Esophagus mucosa (tissue), 1 donor: ENCODE data around the gene SESN3. TPM values are rescaled to one million over a fixed set of nuclear protein-coding genes. Genes with fewer than 3 reads are reported as not detected.
"Not testable (repeated sequence)": the region's sequence is repeated elsewhere in the genome, so short reads cannot be mapped to it uniquely, and the experiment has no call there.

Source experiments
- ATAC-seq: fragments of 200-7000 bp; cut with Tn5 transposase; one replicate; pipeline ENCODE4 v1.9.1; 2020
- total RNA-seq: library from RNA; stranded (reverse); gene quantifications from one replicate; pipeline ENCODE4 v1.2.4, GENCODE V29; 2023
- donor health status: DM: yes; HTN: yes; CAD: no.

SESN3 gene
- total RNA-seq, 1 donor from 2014 or later = 30.5 TPM

DNA sequence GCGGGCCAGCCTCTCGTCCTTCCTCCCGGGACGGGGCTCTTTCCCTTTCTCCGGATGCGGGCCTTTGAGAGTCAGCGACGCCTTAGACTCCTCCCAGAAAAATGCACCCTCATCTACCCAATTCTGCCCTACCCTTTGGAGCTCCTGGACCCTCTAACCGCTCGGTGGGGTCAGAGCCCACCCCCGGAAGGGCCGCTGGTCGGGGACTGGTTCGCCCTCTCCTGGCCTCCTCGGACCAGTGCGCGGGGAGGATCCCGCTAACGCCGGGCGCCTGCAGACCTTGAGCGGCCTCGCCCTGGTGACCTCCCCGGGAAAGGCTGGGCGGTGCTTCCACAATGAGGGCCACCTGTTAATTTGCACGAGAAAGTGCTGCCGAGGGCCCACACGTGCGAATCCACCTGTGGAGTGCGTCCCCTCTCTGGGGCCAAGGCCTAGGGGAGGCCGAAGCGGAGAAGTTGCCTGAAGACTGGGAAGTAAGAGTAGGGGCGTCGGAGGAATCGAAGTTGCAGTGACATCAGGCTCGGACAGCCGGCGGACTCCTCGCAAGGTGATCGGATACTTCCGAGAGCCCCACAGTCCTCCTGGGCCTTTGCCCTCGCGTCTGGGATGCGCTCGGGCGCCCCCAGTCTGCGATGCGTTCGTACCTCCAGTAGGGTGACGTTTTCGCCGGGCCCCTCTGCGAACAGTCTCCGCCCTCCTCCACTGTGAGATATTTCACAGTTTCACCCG, 79.9 kb downstream of the SESN3 start:
- ATAC-seq = peak; percentile 89

DNA sequence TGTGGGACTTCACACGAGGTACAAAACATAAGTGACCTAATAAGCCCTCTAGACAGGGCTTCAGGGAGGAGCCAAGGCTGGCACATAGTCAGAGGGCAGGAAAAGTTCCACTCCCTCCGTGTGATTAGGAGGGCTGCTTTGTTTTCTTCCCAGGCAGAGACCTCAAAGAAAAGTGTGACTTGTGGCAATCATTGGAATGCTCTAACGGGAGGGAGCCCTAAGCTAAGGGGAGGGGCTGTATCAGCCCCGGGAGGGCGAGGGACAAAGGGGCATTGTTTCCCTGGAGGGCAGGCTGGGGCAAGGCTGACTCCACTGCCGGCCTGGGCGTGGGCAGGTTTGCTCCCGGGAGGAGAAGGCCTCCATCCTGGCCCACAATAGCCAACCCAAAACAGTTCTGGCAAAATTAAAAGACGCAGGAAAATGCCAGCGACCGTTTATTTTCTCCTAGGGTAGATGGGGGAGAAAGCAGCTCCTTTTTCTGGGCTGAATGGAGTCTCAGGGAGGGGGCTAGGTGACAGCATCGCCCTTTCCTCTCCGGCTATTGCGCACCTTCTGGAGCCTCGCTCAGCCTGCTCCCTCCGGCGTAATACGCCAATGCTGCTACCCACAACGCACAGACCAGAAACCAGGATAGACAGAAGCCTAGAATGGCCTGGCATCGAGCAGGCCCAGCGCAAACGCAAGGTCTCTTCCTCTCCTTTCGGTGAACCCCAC, 81.2 kb downstream of the SESN3 start:
- peak; percentile 23 for ATAC-seq

DNA sequence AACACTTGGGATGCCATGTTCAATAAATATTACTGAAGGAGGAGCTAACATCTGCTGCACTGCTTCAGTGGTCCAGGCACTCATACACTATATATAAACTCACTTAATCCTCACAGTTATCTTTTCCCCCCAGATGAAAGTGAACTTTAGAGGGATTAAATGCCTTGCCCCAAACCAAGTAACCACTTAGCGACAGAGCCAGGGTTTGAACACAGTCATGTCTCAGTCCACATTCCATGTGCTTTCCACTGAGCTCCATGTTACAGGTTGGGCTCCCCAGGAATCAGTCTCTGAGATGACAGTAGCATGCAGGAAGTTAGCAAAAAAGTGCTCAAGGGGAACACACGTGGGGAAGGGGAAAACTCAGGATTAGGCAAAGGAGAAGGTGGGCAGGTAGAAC, 82.1 kb downstream of the SESN3 start:
- no peak for ATAC-seq

DNA sequence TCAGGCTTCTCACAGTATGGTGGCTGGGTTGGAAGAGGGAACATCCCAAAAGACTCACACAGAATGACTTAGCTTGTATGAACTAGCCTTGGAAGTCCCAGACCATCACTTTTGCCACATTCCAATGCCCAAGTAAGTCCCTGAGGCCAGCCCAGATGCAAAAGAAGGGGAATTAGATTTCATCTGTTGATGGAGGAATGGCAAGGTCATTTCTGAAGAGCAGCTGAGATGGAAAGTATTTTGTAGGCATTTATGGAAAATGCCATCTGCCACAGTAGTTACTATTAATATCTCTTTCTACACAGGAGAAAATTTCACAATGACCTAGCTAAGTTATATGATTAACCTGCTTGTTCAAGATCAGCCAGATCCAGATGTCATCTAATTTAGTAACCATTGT, 82.6 kb downstream of the SESN3 start:
- ATAC-seq = no peak

DNA sequence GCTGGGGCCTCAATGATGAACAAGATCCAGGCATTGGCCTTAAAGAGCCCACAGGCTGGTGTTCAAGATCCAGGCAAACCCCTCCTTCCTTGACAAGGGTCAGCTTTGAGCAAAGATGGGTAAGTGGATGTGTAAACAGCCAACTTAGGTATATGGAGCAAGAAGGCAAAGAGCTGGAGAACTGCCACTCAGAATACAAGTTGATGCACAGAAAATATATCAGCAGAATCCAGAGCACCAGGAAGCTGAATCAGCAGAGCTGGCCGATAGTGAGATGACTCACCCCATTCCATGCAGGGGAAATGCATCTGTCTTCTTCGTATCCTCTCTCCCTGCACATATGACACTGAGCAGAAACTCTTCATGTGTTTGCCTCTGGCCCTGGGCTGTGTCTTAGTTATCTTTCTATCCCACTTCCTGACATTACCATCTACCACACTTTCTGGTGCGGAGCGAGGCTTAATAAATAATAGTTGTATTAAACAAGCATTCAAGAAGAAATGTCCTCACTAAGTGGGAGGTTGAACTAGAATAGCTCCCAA, 83.6 kb downstream of the SESN3 start:
- peak; percentile 42 for ATAC-seq

DNA sequence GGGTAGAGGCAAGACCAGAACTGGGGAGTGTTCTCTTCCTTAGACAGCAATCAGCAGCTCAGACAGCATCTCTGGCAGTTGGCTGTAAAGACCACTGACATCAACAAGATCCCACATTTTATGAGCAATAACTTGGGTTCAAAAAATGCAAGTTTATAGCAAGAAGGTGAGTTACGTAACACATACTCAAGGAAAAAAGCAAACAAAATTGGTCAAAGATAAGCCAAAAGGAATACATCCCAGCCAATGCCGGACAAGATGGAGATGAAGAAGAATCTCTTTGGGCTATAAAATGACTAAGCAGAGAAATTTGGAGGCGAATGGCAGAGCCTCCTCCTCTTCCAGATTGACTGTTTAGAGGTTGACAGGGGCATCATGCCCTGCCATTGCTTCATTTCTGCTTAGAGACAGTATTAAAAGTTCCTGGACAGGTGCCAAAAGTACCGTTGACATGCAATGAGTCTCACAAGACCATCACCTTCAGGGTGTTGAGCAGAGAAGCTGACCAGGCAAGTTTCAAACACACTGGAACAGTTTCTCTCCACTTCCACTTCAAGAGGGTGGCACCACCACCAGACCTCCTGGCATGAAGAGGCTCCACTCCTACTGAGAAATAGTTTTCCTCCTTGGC, 85.5 kb downstream of the SESN3 start:
- no peak for ATAC-seq

DNA sequence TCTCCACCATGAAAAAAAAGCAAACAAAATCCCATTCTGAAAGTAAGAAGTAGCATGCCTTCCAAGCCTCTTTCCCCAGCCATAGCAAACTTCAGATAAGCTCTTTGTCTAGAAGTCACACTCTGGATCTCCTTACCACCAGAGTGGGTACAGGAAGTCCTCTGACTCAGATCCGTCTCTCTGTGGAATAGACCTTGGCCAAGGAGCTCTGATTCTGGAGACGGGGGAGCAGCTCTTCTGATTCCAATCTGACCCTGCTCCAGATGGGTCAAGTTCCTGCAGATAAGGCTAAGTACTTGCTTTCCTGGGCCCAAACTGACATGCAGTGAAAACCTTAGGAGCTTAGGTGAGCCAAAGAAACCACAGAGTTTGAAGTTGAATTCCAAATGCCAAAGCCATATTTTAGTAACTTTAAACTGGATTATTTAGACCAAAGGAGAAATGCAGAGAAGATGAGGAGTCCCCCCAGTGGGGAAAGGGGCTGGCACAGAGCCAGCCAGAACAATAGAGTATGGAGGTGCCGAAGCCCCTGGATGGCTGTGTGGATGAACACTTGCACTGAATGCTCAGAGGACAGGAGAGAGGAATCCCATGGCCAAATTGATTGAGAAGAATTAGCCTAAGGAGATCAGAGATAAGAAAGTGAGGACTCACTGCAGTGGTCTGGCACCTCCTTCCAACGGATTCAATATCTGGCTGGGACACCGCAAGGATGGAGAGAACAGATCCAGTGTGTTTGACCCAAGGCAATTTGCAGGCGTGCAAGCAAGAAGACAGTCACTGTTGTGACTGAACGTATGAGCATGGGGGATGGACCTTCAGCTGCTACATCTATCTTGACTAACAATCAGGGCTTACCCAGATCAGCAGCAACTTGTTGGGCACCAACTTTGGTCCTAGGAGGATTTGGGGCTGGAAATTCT, 86.4 kb downstream of the SESN3 start:
- ATAC-seq = no peak

DNA sequence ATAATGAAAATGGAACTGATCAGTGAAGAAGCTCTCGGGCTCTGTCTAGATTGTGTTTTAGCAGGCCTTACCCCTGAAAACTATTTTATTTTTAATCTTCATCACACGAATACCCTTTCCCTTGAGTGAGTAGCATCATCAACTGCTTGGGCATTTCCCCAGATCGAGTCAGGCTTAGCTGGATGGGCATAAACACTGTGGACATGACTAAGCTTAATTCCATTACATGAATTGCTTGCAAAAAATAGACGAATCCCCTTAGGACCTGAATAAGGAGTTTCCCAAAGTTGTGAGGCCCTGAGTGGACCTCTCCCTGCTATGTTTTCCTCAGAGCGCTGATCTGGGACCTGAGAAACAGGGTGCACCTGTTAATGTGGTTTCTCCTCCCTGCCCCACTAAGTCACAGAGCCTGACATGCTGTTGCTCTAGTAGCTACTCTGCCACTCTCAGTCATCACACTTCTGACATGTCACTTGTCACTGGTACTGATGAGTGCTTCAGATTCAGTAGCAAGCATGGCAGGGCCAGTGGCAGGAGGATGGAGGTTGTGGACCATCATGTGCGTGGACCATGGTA, 87.8 kb downstream of the SESN3 start:
- peak; percentile 52 for ATAC-seq

DNA sequence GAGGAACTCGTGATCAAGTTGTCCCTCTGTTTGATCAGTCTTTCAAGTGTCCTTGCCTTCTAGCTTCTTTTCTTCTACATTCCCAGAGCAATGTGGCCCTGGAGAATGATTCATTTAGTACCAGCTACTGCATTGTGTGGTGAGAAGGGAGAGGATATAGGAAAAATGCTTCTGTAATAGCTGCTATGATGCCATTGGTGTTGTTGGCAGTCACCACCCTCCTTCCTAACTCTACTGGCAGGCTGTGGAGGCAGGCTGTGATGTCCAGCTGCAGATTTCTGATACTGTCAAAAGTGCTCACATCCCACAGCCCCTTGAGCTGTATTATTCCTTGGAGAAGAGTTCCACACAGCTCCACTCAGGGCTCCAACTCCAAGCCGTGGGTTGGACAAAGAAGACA, 88.6 kb downstream of the SESN3 start:
- no peak for ATAC-seq

DNA sequence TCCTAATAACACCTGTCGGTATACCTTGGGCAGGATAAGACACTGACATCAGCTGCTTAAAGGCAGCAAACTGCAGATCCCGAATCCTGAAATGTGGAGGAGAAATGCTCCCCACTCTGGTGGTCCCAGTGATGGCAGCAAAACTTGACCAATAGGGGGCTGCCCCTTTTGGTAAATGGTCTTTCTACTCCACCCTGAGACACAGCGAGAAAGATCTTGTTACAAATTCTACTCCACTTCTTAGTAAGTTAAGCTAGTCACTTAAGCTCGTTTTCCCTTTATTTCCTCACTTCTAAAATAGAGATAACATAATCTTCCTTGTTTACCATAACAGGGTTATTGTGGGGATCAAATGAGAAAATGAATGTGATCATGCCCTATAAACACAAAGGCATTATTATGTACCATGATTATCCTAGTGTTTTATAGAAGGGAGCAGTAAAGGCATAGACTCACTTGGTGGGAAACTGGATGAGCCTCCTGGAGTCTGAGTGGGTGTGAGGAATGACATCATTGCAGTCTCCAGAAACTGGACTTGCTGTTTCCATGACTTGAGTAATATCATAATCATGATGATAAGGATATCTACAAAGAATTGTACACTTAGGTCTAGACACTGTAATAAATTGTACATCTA, 90.5 kb downstream of the SESN3 start:
- ATAC-seq = no peak

DNA sequence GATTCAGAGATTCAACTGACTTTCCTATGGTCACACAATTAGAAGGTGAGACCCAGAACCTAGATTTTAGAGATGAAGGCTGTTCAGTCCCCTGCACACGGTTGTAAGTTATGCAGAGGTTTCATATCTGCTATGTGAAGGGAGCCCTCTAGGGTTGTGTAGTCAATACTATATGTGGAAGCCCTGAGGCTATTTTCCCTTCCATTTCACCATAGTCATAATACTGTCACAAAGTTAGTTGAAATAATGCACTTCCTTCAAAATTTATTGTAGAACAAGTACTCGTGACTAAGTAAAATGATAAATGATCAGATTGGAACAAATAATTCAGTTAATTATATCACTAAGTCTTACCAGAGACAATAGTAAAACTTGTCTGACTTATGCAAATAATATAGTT, 92.6 kb downstream of the SESN3 start:
- ATAC-seq = no peak

DNA sequence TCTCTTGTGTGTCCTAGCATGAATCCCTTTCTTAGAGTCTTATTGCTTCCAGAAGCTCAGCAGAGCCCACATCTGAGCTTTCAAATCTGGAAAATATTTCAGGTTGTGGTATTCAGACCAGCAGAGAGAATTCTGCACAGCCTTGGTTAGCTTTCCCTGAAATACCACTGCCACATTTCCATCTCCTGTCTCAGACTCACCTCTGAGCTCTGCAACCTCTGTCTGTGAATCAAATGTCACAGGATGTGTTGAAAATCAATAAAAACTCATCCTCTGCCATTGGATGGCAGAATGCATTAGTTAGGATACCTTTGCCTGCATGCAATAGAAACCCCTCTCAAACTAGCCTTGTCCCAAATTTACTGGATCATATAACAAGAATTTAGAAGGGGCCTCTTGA, 93.7 kb downstream of the SESN3 start:
- ATAC-seq = no peak

DNA sequence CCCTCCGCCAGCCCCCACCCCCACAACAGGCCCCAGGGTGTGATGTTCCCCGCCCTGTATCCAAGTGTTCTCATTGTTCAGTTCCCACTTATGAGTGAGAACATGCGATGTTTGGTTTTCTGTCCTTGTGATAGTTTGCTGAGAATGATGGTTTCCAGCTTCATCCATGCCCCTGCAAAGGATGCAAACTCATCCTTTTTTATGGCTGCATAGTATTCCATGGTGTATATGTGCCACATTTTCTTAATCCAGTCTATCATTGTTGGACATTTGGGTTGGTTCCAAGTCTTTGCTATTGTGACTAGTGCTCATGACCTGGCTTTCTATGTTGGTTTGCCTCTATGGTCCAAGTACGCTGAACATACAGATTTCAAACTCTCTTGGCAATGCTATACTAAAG, 94.3 kb downstream of the SESN3 start:
- not testable (repeated sequence) for ATAC-seq

DNA sequence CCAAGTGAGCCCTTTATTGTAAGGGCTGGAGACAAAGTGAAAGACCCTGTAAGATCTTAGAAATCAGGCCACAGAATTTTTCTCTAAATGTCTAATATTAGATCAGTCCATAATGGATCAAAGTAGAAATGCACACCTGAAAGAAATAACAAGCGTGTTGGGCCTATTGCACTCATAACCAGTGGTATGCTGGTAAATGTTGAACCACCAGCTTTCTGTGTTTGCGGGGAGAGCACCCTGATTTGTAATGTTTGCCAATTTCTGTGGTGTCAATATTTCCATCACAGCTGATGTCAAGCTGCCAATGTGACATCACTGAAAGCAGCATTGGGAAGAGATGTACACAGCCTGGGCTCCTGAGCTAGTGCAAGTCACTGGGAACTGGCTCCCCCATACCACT, 95.1 kb downstream of the SESN3 start:
- ATAC-seq = no peak

DNA sequence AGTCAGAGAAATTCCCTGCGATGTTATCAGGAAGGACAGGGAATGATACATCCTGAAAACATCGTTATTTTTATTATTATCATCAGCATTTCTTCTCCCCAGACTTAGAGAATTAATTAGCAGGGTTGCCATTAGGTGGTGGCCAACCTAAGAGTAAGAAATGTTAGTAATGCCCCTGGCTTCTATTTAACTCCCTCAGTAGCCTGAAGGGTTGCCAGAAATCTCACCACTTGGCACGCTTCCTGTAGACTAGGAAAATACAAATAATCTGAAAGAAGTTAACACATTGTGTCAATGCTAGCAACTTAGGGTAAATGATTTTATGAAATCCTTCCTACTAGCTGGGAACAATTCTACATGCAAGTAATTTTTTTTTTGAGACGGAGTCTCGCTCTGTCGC, 95.8 kb downstream of the SESN3 start:
- no peak for ATAC-seq

DNA sequence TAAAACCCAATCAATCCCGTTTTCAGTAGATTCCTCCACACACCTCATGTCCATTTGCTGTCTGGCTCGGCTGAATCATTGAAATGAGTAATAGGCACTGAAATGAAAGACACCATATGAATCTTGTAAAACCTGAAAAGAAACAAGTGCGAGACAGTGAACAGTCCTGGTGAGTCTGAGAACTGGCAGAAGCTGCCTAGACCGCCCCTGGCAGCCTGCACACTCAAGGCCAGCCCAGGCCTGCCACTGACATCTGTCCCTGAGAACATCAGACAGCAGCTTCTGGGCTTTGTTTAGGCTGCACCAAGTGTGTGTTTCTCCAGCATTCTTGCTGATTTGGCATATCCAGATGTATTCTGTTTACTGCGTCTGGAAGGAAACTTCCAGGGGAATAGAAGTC, 96.5 kb downstream of the SESN3 start:
- peak; percentile 100 for ATAC-seq

DNA sequence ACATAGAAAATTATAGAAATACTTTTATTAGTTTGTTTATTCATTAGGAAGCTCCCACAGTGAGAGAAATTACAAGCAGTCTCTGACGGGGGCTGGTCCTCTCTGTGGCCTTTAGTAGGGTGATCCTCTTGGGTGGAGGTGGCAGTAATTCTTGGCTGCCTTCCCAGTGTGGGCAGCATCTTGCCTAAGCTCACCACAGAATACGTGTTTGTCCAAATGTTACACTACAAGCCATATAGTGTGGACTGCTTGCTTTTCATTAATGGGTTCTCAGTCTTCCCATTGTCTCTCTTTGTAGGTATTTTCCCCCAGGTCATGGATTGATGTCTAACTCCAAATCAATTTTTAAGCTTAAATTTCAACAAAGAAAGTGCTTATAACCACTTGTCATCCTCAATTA, 98.0 kb downstream of the SESN3 start:
- ATAC-seq = no peak

DNA sequence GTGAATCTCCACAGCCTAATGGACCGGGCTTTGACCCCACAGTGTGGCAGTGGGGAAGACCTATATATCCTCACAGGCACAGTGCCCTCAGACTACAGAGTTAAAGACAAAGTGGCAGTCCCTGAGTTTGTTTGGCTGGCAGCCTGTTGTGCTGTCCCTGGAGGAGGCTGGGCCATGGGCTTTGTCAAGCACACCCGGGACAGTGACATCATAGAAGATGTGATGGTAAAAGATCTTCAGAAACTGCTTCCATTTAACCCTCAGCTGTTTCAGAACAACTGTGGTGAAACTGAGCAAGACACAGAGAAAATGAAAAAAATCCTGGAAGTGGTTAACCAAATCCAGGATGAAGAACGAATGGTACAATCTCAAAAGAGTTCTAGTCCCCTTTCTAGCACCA, 102.4 kb downstream of the SESN3 start:
- no peak for ATAC-seq

DNA sequence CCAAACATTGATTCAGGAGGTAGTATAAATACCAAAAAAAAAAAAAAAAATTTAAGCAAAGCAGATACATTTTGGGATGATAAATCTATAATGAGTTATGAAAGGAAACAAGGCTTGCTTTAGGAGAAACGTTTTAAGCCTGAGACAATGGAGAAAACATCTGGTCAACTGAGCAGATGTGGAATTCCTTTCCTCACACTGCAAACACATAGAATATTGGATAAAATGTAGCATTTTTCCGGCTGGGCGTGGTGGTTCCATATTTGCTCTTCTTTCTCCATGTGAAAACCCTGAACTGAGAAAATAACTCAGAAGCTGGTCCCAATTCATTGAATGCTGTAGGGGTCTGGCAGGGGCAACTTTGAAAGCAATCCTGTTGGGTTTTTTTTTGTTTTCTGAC, 107.4 kb downstream of the SESN3 start:
- ATAC-seq = no peak

DNA sequence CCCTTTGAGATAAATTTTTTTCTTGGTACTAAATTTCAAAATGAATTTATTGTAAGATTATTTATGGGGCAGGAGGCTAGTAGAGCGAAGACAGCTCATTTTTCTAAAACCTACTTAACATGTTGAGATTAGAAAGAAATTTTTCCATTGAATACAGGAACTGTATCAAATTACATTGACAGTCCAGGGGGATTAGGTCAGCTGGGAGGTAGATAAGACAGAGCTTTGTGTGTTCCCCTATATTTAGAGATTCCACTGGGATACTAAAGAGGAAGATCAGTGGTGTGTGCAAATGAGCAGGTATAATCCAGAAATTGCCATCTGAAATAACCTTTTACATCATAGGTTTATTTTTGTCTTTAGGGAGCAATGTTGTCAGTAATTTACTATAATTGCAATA, 109.3 kb downstream of the SESN3 start:
- no peak for ATAC-seq

DNA sequence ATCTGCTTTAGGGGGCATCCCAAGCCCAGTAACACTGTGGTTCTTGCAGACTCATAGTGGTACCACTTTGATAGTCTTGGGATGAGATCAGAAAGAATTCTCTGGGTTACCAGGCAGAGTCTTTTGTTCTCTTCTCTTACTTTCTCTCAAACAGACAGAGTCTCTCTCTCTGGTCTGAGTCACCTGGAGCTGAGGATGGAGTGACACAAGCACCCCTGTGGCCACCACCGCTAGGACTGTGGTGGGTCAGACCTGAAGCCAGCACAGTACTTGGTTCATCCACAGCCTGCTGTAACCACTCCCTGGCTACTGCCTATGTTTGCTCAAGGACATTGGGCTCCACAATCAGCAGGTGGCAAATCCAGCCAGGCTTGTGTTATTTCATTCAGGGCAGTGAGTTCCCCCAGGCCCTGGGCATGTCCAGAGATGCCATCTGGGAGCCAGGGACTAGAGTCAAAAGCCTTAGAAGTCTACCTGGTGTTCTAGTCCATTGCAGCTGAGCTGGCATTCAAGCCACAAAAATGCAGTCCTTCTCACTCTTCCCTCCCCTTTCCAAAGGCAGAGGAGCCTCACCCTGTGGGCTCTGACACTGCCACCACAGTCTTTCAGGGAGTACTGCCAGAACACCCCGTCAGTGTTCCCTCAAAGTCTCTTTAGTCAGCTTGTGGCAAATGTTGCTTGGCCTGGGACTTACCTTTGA, 111.5 kb downstream of the SESN3 start:
- peak; percentile 93 for ATAC-seq
